SW 1271 (cell line): ENCODE measurements around the gene MCEMP1.

Experiments
- DNase-seq, 2 experiments: peaks; one replicate each; lab custom pipeline; 2025; lab: John Stamatoyannopoulos, UW

MCEMP1 gene

GRCh38 chr19:7676854-7677253 lies at the start of gene MCEMP1:
TSS of gene MCEMP1 (plus strand) at chr19:7677090. CDS start at chr19:7677121, 31 bp downstream.
- no peak for DNase-seq

GRCh38 chr19:7627166-7627565 lies 49.7 kb upstream of the MCEMP1 start:
- DNase-seq: no peak

GRCh38 chr19:7628589-7629311 lies 48.1 kb upstream of the MCEMP1 start:
- DNase-seq: no peak

GRCh38 chr19:7629347-7630054 lies 47.4 kb upstream of the MCEMP1 start, which contains the start of the genes PET100 and XAB2:
TSS of gene PET100 (plus strand) at chr19:7629793. CDS start at chr19:7629834, 41 bp downstream.
TSS of gene XAB2 (minus strand) at chr19:7629545. CDS start at chr19:7629527, 18 bp downstream.
- peak; percentile 94 to 98 for DNase-seq

- DNase-seq: no peak
These were observed 45.3 kb upstream of the MCEMP1 start for GRCh38 chr19:7631577-7631976.

- no peak for DNase-seq
These were observed 44.3 kb upstream of the MCEMP1 start for GRCh38 chr19:7632340-7633203.

GRCh38 chr19:7633698-7634097 lies 43.2 kb upstream of the MCEMP1 start, which contains the start of gene PCP2:
TSS of gene PCP2 (minus strand) at chr19:7633719. CDS start at chr19:7633457, 262 bp downstream.
- DNase-seq: no peak

GRCh38 chr19:7635670-7636069 lies 41.2 kb upstream of the MCEMP1 start:
- DNase-seq: no peak

GRCh38 chr19:7636317-7636690 lies 40.6 kb upstream of the MCEMP1 start:
- no peak for DNase-seq

GRCh38 chr19:7636691-7637373 lies 40.1 kb upstream of the MCEMP1 start, which contains the start of gene STXBP2:
TSS of gene STXBP2 (plus strand) at chr19:7637110. CDS start at chr19:7637150, 40 bp downstream.
- DNase-seq: peak in 1 of 2 experiments; percentile 53

- DNase-seq: no peak
These were observed 39.3 kb upstream of the MCEMP1 start for GRCh38 chr19:7637374-7638256.

GRCh38 chr19:7638802-7639465 lies 38.0 kb upstream of the MCEMP1 start:
- DNase-seq: no peak

GRCh38 chr19:7639863-7640348 lies 37.0 kb upstream of the MCEMP1 start:
- no peak for DNase-seq

GRCh38 chr19:7640803-7641202 lies 36.1 kb upstream of the MCEMP1 start:
- DNase-seq: no peak

GRCh38 chr19:7641290-7642276 lies 35.3 kb upstream of the MCEMP1 start:
- DNase-seq: no peak

- DNase-seq: no peak
These were observed 34.4 kb upstream of the MCEMP1 start for GRCh38 chr19:7642295-7643030.

- no peak for DNase-seq
These were observed 33.9 kb upstream of the MCEMP1 start for GRCh38 chr19:7643031-7643415.
